Aorta (tissue), 5 donors: ENCODE results near the gene DOC2A. TPM values are rescaled to one million over a fixed set of nuclear protein-coding genes. Genes with fewer than 3 reads are reported as not detected.

Experiments
- ATAC-seq: fragments of 200-7000 bp; cut with Tn5 transposase; one replicate; pipeline ENCODE4 v1.9.1; 2022; ENCODE audit warnings: moderate library complexity; ENCODE audit not compliant: low FRiP score
- DNase-seq, 2 donors: peaks; one replicate each; pipeline ENCODE4 v3.0.0-alpha.2; 2020
- H3K27ac ChIP-seq, 2 donors: one replicate each; pipeline ENCODE4 v1.5.1; 2013; ENCODE audit warnings: low read length in 2 of 2, mild to moderate bottlenecking in 2 of 2, moderate library complexity in 2 of 2, control low read depth in 1 of 2, inconsistent platforms in 1 of 2, low read depth in 1 of 2
- H3K27me3 ChIP-seq, 2 donors: one replicate each; pipeline ENCODE4 v1.6.1; 2013; ENCODE audit warnings: control low read depth in 1 of 2, low read length in 1 of 2, mild to moderate bottlenecking in 1 of 2, moderate library complexity in 1 of 2; ENCODE audit not compliant: insufficient read depth in 2 of 2, control insufficient read depth in 1 of 2
- H3K36me3 ChIP-seq, 2 donors: one replicate each; pipeline ENCODE4 v1.6.1; 2013; ENCODE audit warnings: control low read depth in 1 of 2, low read length in 1 of 2, mild to moderate bottlenecking in 1 of 2; ENCODE audit not compliant: insufficient read depth in 2 of 2, control insufficient read depth in 1 of 2
- H3K4me1 ChIP-seq, 2 donors: one replicate each; pipeline ENCODE4 v1.6.1; 2013; ENCODE audit warnings: low read length in 2 of 2, control low read depth in 1 of 2, mild to moderate bottlenecking in 1 of 2, moderate library complexity in 1 of 2; ENCODE audit not compliant: insufficient read depth in 2 of 2, control insufficient read depth in 1 of 2
- H3K4me3 ChIP-seq, 2 donors: one replicate each; pipeline ENCODE4 v1.5.1; 2013; ENCODE audit warnings: low read length in 2 of 2, control low read depth in 1 of 2, mild to moderate bottlenecking in 1 of 2
- H3K9me3 ChIP-seq: one replicate; pipeline ENCODE4 v1.6.1; 2013; ENCODE audit warnings: mild to moderate bottlenecking, low read length; ENCODE audit not compliant: control insufficient read depth
- WGBS, 2 donors: extraction: QIAGEN DNeasy Blood & Tissue Kit; methylation state at CpG; one replicate each; pipeline ENCODE4 v1.1.7; 2013; 5-methylcytosine and 5-hydroxymethylcytosine counted together
- intact Hi-C, 2 donors: fragments of 100-400 bp; cut with DNase I; formaldehyde crosslinking; loops; one replicate each; pipeline versions ENCODE4 v1.14.2 to v1.15.0; 2022
- polyA plus RNA-seq, 2 donors: library from polyadenylated mRNA; stranded (reverse); fragments of 200-250 nt; gene quantifications; one replicate each; pipeline ENCODE4 v1.2.3, GENCODE V29; 2013
- total RNA-seq, 2 donors: library from RNA; stranded (reverse); fragmentation: NEBNext Ultra II Directional; extraction: Animal tissue kit (Norgen Biotek cat#: 25700); gene quantifications; one replicate each; pipeline ENCODE4 v1.2.1, GENCODE V29; 2021
- donor health status: healthy with polysubstance abuse.
- donor health status: Bipolar disorder and iron deficiency.
- donor health status: DM: no; HTN: no; CAD: no.
- donor health status: DM: no; HTN: no; CAD: no.
- donor health status: DM: yes; HTN: yes; CAD: no.

DOC2A gene
- total and polyA plus RNA-seq, 4 donors: 0.08 to 1.8 (median 0.23) TPM; not detected in 1

DNA sequence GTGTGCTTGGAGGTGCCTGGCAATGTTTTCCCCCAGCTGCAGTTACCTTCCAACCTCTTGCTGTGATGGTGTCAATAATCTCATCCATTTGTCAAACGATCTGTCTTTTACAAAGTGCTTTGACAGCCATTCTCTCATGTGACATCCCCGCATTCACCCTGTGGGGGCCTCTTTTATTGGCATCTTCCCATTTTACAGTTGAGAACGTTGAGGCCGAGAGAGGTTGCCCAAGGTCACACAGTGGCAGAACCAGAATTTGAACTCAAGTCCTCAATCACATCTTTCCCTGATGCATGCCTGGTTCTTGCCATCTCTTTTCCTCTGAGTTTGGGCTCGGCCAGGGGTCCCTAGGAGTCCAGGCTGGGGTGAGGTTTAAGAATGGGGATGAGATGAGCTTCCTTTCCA, 35.7 kb downstream of the DOC2A start:
- DNase-seq (peak in 1 of 2 donors; percentile 8), ATAC-seq (no peak)
- Histone ChIP-seq H3K9me3 (no peaks in the 10 kb centered on the region), H3K36me3 (no peaks in the 10 kb centered on the region), H3K4me1 (peaks cover 0 to 4% of the 10 kb centered on the region in 2 donors), H3K27ac (no peak overlapping the region), H3K27me3 (no peaks in the 10 kb centered on the region), H3K4me3 (peak overlapping the region in 1 of 2 donors; percentile 85)
- intact Hi-C loops: no loop called here
- 55 to 58% methylated on average over 5 of the region's 5 CpGs for WGBS, 2 donors

DNA sequence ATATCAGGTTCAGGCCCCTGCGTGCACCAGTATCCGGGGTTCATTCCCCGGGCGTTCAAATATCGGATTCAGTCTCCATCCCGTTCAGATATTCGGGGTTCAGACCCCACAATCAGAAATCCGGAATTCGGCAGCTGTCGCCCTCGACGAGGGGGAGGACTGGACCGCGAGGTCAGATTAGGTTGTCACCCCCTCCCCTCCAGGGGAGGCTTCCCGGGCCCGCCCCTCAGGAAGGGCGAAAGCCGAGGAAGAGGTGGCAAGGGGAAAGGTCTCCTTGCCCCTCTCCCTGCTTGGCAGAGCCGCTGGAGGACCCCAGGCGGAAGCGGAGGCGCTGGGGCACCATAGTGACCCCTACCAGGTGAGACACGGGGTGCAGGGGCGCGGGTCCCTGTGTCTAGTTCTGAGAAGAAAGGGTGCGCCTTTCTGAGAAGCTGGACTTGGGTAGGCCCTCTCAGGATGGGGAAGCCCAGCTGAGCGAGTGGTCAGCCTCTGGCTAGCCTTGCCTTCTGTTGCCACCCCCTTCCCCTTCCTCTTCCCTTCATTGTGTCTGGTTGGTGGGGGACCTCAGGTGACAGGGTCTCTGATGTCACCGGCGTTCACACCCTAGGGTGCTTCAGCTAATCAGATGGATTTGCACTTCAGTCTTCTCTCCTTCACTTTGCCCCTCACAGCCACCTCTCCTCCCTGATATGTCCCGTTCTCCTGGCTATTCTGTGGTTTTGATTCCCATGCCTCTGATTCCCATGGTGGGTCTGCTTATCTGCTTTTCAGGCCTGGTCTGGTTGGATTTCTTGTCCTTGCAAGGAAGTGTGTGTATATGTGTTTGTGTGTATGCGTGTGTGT, 36.3 kb downstream of the DOC2A start:
- ATAC-seq (peak; percentile 26), DNase-seq (peak; percentile 59 to 73)
- Histone ChIP-seq H3K4me3 (peak overlapping the region; percentile 80 to 85), H3K36me3 (no peaks in the 10 kb centered on the region), H3K4me1 (peaks cover 0 to 4% of the 10 kb centered on the region in 2 donors), H3K27ac (no peak overlapping the region), H3K27me3 (no peaks in the 10 kb centered on the region), H3K9me3 (no peaks in the 10 kb centered on the region)
- WGBS, 2 donors: 1% methylated on average over 31 of the region's 31 CpGs
- intact Hi-C loops: no loop called here

DNA sequence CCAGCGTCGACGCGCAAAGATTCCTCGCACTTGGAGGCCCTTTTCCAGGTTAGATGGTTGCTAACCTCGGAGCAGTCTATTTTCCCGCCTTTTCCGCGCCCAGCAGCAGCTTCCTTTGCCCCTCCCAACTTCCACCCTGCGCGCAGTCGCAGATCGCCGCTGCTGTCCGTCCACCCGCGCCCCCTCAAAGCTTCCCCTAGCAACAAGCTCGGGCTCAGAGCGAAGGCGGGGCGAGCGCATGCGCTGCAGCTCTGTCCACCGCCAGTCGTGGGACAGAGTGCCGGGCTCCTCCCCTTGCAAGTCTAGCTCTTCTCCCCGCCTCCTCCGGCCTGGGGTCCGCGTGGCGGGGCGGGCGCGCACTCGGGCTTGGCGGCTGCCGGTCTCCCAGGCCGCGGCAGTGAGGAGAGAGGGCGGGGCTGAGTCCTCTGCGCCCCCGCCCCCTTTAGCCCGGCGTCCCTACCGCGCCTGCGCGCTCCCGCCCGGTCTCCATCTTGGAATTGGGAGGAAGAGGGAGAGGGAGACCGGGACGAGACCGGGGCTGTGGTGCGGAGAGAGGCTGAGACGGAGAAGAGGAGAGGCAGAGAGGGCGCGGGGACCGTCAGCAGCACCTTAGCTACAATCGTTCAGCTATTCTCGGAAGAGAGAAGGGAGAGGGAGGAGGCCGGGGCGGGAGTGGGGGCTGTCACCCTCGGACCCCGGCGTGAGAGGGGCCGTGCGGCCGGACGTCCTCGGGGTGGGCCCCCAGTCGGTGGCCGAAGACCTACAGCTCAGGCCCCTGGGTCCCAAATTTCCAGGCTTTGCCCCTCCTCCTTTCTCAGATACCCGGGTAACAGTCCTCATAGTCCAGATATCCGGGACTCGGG, 37.2 kb downstream of the DOC2A start, which contains the start of gene TAOK2:
TAOK2 (plus strand) TSS at position 485 of the 863 bp plus-strand sequence. CDS start 3,905 bp downstream, outside the sequence.
- DNase-seq (peak; percentile 99 to 100), ATAC-seq (peak; percentile 99)
- no peaks in the 10 kb centered on the region for H3K9me3 ChIP-seq
- 2 to 3% methylated on average over 64 to 75 of the region's 75 CpGs for WGBS, 2 donors
- H3K27ac ChIP-seq: peak within 1 kb of the TSS in 1 of 2 donors; percentile 55
- no peaks in the 10 kb centered on the region for H3K27me3 ChIP-seq
- H3K36me3 ChIP-seq: no peaks in the 10 kb centered on the region
- peaks cover 0 to 4% of the 10 kb centered on the region in 2 donors for H3K4me1 ChIP-seq
- intact Hi-C loops: no loop called here
- H3K4me3 ChIP-seq: peak within 1 kb of the TSS; percentile 80 to 85

DNA sequence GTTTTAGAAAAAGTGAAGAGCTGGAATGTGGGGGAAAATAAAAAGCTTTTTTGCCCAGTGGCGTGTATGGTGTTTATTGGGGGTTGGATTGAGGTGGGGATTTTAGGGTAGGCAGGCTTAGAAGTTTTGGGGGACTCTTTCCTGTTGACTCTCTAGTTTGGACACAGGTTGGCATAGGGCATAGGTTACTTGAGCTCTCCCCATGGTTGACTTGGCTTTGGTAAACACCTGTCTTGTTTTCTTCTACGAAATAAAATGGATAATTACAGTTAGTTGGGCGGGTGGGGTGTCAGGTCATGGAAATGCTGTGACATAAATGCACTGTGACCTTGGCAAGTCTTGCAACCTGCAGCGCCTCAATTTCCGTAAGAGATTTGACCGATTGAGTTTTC, 37.8 kb downstream of the DOC2A start:
- peaks cover 0 to 4% of the 10 kb centered on the region in 2 donors for H3K4me1 ChIP-seq
- H3K27me3 ChIP-seq: no peaks in the 10 kb centered on the region
- peaks cover 0 to 1% of the 10 kb centered on the region in 2 donors for H3K36me3 ChIP-seq
- intact Hi-C loops: no loop called here
- WGBS, 2 donors: 57 to 63% methylated on average over 6 of the region's 6 CpGs
- H3K9me3 ChIP-seq: no peaks in the 10 kb centered on the region
- H3K27ac ChIP-seq: no peak overlapping the region
- DNase-seq (no peak), ATAC-seq (no peak)
- no peak overlapping the region for H3K4me3 ChIP-seq

DNA sequence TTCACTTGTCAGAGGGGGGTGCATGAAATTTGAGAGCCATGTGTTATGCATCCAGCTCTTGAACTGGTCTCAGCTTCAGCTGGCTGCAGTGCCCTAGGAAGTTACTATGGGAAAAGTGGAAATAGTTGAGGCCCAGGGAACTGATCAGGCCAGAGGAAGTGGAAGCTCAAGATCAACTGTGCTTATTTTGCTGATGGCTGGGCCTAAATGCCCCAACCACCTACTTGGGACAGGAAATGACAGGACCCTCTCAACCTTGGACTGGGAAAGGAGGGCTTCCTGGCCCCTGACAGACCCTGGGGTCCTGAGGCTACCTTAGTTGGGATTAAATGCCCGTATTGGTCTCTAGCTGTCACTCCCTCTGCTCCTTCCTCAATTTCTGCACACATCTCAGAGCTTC, 38.3 kb downstream of the DOC2A start:
- 94 to 100% methylated on average over 1 of the region's 1 CpG for WGBS, 2 donors
- no peaks in the 10 kb centered on the region for H3K9me3 ChIP-seq
- DNase-seq (peak in 1 of 2 donors; percentile 10), ATAC-seq (no peak)
- H3K36me3 ChIP-seq: peaks cover 0 to 2% of the 10 kb centered on the region in 2 donors
- intact Hi-C loops: no loop called here
- peaks cover 0 to 4% of the 10 kb centered on the region in 2 donors for H3K4me1 ChIP-seq
- H3K27ac ChIP-seq: no peak overlapping the region
- no peak overlapping the region for H3K4me3 ChIP-seq
- no peaks in the 10 kb centered on the region for H3K27me3 ChIP-seq

DNA sequence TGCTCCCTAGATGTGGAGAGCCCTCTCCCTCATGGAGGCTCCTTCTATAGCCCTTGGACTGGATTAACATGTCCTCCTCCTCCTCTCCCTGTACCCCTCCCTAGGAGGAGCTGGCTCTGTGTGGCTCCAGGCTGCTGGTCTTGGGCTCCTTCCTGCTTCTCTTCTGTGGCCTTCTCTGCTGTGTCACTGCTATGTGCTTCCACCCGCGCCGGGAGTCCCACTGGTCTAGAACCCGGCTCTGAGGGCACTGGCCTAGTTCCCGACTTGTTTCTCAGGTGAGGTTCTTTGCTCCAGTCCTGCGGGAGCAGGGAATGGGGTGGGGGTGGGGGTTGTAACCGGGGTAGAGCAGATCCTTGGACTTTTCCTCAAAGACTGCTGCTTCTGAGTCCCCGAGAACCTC, 39.5 kb downstream of the DOC2A start:
- intact Hi-C loops: no loop called here
- H3K9me3 ChIP-seq: no peaks in the 10 kb centered on the region
- H3K4me3 ChIP-seq: no peak overlapping the region
- peaks cover 0 to 2% of the 10 kb centered on the region in 2 donors for H3K36me3 ChIP-seq
- no peak overlapping the region for H3K27ac ChIP-seq
- no peaks in the 10 kb centered on the region for H3K27me3 ChIP-seq
- WGBS, 2 donors: 87% methylated on average over 8 of the region's 8 CpGs
- peak in 1 of 2 donors; percentile 59 for DNase-seq
- H3K4me1 ChIP-seq: peaks cover 0 to 3% of the 10 kb centered on the region in 2 donors
- no peak for ATAC-seq

DNA sequence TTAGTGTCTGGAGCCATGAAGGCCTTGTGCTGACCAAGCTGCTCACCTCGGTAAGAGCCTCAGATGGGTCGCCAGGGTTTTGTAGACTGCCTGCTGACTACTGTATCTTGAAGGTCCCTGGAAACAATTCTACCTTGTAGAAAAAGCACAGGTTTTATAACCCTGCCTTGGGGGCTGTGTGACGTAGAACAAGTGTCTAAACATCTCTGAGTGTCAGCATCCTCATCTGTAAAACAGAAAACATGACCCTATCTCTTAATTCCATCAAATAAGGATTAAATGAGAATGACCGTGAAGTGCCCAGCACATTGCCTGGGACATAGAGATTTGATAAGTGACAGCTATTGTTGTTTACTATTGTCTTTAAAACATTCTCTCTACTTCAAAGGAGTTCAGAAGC, 42.6 kb downstream of the DOC2A start:
- intact Hi-C loops: loop anchor here in 1 of 2 donors (10.0 kb wide), 1 partner anchor 103 kb away; the partner anchor contains the start of gene CDIPT
- Histone ChIP-seq H3K27me3 (no peaks in the 10 kb centered on the region), H3K4me1 (no peaks in the 10 kb centered on the region), H3K27ac (no peak overlapping the region), H3K4me3 (no peak overlapping the region), H3K36me3 (peaks cover 0 to 2% of the 10 kb centered on the region in 2 donors), H3K9me3 (no peaks in the 10 kb centered on the region)
- WGBS, 2 donors: 85 to 88% methylated on average over 4 of the region's 4 CpGs
- DNase-seq (peak in 1 of 2 donors; percentile 11), ATAC-seq (no peak)

DNA sequence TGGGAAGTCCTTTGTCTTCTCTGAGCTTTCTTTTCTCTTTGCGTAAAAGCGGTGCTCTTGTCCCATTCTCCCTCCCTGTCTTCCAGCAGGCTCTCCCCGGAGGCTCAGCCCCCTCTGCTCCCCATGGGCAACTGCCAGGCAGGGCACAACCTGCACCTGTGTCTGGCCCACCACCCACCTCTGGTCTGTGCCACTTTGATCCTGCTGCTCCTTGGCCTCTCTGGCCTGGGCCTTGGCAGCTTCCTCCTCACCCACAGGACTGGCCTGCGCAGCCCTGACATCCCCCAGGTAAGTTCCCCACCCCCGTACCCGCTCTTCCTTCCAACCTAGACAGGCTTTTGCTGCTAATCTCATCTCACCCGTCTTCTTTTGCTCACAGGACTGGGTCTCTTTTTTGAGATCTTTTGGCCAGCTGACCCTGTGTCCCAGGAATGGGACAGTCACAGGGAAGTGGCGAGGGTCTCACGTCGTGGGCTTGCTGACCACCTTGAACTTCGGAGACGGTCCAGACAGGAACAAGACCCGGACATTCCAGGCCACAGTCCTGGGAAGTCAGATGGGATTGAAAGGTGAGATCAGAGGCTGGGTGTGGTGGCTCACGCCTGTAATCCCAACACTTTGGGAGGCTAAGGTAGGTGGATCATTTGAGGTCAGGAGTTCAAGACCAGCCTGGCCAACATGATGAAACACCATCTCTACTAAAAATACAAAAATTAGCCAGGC, 47.6 kb downstream of the DOC2A start:
- Histone ChIP-seq H3K27ac (peak overlapping the region in 1 of 2 donors; percentile 39), H3K36me3 (peaks cover 0 to 2% of the 10 kb centered on the region in 2 donors), H3K9me3 (no peaks in the 10 kb centered on the region), H3K4me3 (peak overlapping the region in 1 of 2 donors; percentile 29), H3K27me3 (no peaks in the 10 kb centered on the region), H3K4me1 (no peaks in the 10 kb centered on the region)
- intact Hi-C loops: loop anchor here (5.0 to 10.0 kb wide), 3 partner anchors 34 to 98 kb away; partner anchors contain the start of genes CDIPT (in 1 of the 2), HIRIP3 (in 1 of the 2), INO80E (in 1 of the 2) and KCTD13 (in 1 of the 2)
- ATAC-seq (no peak), DNase-seq (peak in 1 of 2 donors; percentile 69)
- 83 to 90% methylated on average over 14 of the region's 14 CpGs for WGBS, 2 donors
